Colonic mucosa (tissue), 4 donors: ENCODE results near the gene QPCTL. TPM values are rescaled to one million over a fixed set of nuclear protein-coding genes. Genes with fewer than 3 reads are reported as not detected.

ENCODE experiments used
- DNase-seq: peaks from one replicate; pipeline ENCODE4 v3.0.0-alpha.2; 2020
- H3K27ac ChIP-seq: fragments of 200-600 bp; one replicate; pipeline ENCODE4 v1.8.0; 2021
- H3K27me3 ChIP-seq: fragments of 200-600 bp; one replicate; pipeline ENCODE4 v1.8.0; 2021
- H3K36me3 ChIP-seq: fragments of 200-600 bp; one replicate; pipeline ENCODE4 v1.8.0; 2021
- H3K4me1 ChIP-seq: fragments of 200-600 bp; one replicate; pipeline ENCODE4 v1.8.0; 2021; ENCODE audit warnings: mild to moderate bottlenecking
- H3K4me3 ChIP-seq: fragments of 200-600 bp; one replicate; pipeline ENCODE4 v1.8.0; 2021
- H3K9ac ChIP-seq, 2 donors: one replicate each; pipeline ENCODE4 v1.7.0; 2013; ENCODE audit warnings: control low read depth in 2 of 2, low read depth in 2 of 2, low read length in 2 of 2
- H3K9me3 ChIP-seq: fragments of 200-600 bp; one replicate; pipeline ENCODE4 v1.8.0; 2021
- intact Hi-C: fragments of 100-400 bp; cut with DNase I; formaldehyde crosslinking; loops from one replicate; pipeline ENCODE4 v1.14.1; 2022
- total RNA-seq, 2 donors: library from RNA; stranded (reverse); fragmentation: NEBNext Ultra II Directional in 1 of 2; extraction: Animal tissue kit (Norgen Biotek cat#: 25700) in 1 of 2; gene quantifications; one replicate each; pipeline ENCODE4 v1.2.1, GENCODE V29; 2021
- TF ChIP-seq, protein P1 (sequence below): fragments of 200-600 bp; IDR thresholded peaks from one replicate; pipeline ENCODE4 v1.8.0; 2022; ENCODE audit warnings: antibody characterized with exemption, mild to moderate bottlenecking
- donor health status: healthy.
- donor health status: DM: no; HTN: no; CAD: no.
- donor health status: DM: no; HTN: no; CAD: no.

The QPCTL gene
- total RNA-seq, 2 donors from 2014 or later: 10.7 to 11.2 TPM

DNA sequence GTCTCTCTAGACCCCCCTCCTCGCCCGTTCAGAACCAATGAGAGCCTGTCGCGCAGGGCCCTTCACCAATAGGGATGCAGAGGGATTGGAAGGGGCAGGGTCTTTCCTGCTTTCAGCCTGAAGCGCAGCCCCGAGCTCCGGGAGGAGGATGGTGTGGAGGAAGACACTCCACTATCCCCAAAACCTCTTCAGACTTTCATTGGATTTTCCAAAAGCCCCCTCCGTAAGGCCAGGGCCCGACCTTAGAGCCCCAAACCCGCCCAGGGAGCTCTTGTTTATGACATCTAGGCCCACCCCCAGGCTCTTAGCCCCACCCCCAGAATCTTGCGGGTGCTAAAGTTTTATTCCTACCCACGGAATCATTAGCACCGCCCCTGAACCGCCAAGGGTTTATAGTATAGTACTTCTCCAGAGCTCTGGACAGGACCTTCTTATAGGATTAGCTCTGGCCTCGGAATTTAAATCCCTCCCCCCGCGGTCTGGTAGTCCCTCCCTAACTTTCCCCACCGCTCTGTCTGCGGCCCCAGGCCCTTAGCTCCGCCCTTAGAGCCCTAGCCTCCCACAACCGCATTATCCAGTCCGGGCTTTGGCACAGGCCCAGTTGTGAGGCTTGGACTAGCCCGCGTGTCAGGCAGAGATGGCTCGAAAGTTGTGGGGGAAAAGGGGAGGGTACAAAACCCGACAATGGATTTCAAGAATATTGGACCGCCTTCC, 46.7 kb upstream of the QPCTL start:
- H3K4me1 ChIP-seq: peaks cover 7% of the 10 kb centered on the region
- H3K9ac ChIP-seq: no peak overlapping the region
- H3K4me3 ChIP-seq: no peak overlapping the region
- H3K27ac ChIP-seq: no peak overlapping the region
- DNase-seq: peak; percentile 71
- H3K9me3 ChIP-seq: no peaks in the 10 kb centered on the region
- TF ChIP-seq, protein P1, sequence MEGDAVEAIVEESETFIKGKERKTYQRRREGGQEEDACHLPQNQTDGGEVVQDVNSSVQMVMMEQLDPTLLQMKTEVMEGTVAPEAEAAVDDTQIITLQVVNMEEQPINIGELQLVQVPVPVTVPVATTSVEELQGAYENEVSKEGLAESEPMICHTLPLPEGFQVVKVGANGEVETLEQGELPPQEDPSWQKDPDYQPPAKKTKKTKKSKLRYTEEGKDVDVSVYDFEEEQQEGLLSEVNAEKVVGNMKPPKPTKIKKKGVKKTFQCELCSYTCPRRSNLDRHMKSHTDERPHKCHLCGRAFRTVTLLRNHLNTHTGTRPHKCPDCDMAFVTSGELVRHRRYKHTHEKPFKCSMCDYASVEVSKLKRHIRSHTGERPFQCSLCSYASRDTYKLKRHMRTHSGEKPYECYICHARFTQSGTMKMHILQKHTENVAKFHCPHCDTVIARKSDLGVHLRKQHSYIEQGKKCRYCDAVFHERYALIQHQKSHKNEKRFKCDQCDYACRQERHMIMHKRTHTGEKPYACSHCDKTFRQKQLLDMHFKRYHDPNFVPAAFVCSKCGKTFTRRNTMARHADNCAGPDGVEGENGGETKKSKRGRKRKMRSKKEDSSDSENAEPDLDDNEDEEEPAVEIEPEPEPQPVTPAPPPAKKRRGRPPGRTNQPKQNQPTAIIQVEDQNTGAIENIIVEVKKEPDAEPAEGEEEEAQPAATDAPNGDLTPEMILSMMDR: no peak
- no peaks in the 10 kb centered on the region for H3K36me3 ChIP-seq
- intact Hi-C loops: loop anchor here (10.0 kb wide), 1 partner anchor 121 kb away; no protein-coding TSS in a partner anchor
- peaks cover 18% of the 10 kb centered on the region for H3K27me3 ChIP-seq

- H3K4me3 ChIP-seq: no peak overlapping the region
- H3K36me3 ChIP-seq: no peaks in the 10 kb centered on the region
- intact Hi-C loops: loop anchor here (10.0 kb wide), 1 partner anchor 122 kb away; no protein-coding TSS in a partner anchor
- no peak overlapping the region for H3K9ac ChIP-seq
- H3K27ac ChIP-seq: no peak overlapping the region
- peaks cover 7% of the 10 kb centered on the region for H3K4me1 ChIP-seq
- DNase-seq: no peak
- H3K27me3 ChIP-seq: peaks cover 18% of the 10 kb centered on the region
- TF ChIP-seq, protein P1: no peak
- H3K9me3 ChIP-seq: no peaks in the 10 kb centered on the region
Measured at GRCh38 chr19:45646345-45646698, 46.1 kb upstream of the QPCTL start.

DNA sequence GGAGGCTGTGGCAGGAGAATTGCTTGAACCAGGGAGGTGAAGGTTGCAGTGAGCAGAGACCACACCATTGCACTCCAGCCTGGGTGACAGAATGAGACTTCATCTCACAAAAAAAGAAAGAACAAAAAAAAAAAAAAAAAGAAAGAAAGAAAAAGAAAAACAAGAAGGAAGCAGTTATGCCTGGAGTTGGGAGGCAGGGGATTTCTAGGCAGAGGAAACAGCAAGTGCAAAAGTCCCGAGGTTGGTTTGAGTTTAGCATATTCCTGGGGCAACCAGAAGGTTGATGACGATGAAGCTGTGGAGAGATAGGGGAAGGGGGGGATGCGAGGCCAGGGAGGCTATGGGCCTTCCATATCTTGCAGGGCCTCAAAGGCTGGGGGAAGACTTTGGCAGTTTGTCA, 41.7 kb upstream of the QPCTL start:
- intact Hi-C loops: no loop called here
- Histone ChIP-seq H3K9me3 (no peaks in the 10 kb centered on the region), H3K4me1 (no peaks in the 10 kb centered on the region), H3K4me3 (no peak overlapping the region), H3K27ac (no peak overlapping the region), H3K9ac (no peak overlapping the region), H3K27me3 (no peaks in the 10 kb centered on the region), H3K36me3 (no peaks in the 10 kb centered on the region)
- TF ChIP-seq, protein P1: no peak
- no peak for DNase-seq

- intact Hi-C loops: no loop called here
- TF ChIP-seq, protein P1: no peak
- Histone ChIP-seq H3K4me3 (no peak overlapping the region), H3K9me3 (no peaks in the 10 kb centered on the region), H3K36me3 (no peaks in the 10 kb centered on the region), H3K4me1 (no peaks in the 10 kb centered on the region), H3K27ac (no peak overlapping the region), H3K9ac (no peak overlapping the region), H3K27me3 (no peaks in the 10 kb centered on the region)
- no peak for DNase-seq
Measured at GRCh38 chr19:45653634-45654033, 38.8 kb upstream of the QPCTL start.

- H3K4me1 ChIP-seq: no peaks in the 10 kb centered on the region
- intact Hi-C loops: no loop called here
- TF ChIP-seq, protein P1: no peak
- no peak for DNase-seq
- H3K27me3 ChIP-seq: no peaks in the 10 kb centered on the region
- no peaks in the 10 kb centered on the region for H3K36me3 ChIP-seq
- no peaks in the 10 kb centered on the region for H3K9me3 ChIP-seq
- H3K4me3 ChIP-seq: no peak overlapping the region
- H3K27ac ChIP-seq: no peak overlapping the region
- H3K9ac ChIP-seq: no peak overlapping the region
Measured at GRCh38 chr19:45655073-45655472, 37.4 kb upstream of the QPCTL start.
